Vagina (tissue), 2 donors: ENCODE data around the gene CST2.

Experiments
- CTCF ChIP-seq, 3 experiments: fragments of 450-650 bp in 2 of 3; fragments of 200-600 bp in 1 of 3; sonication (generic) in 1 of 3; IDR thresholded peaks; one replicate each; pipeline ENCODE4 v1.5.1; 2017 to 2019; ENCODE audit warnings: antibody characterized with exemption in 3 of 3, mild to moderate bottlenecking in 2 of 3, moderate library complexity in 2 of 3
- POLR2A ChIP-seq, 2 donors: fragments of 450-650 bp; IDR thresholded peaks; one replicate each; pipeline ENCODE4 v1.6.1; 2017; ENCODE audit warnings: antibody characterized with exemption in 2 of 2, mild to moderate bottlenecking in 2 of 2, moderate library complexity in 2 of 2
- POLR2AphosphoS5 ChIP-seq, 2 donors: sonication (generic); formaldehyde crosslinking; IDR thresholded peaks; one replicate each; pipeline ENCODE4 v1.9.0; 2017; ENCODE audit warnings: antibody characterized with exemption in 2 of 2, mild to moderate bottlenecking in 2 of 2, low read depth in 1 of 2; ENCODE audit not compliant: insufficient read depth in 1 of 2

GRCh38 chr20:23856736-23857135 lies 30.2 kb upstream of the CST2 start:
- TF ChIP-seq CTCF (IDR thresholded peaks at IDR 0.05) (no peak), POLR2AphosphoS5 (IDR thresholded peaks at IDR 0.05; ENCODE audit: insufficient read depth in 1 of 2, low read depth in 1 of 2) (no peak), POLR2A (IDR thresholded peaks at IDR 0.05) (no peak)
